Measurements from ENCODE around the gene KRTAP25-1.

DNA sequence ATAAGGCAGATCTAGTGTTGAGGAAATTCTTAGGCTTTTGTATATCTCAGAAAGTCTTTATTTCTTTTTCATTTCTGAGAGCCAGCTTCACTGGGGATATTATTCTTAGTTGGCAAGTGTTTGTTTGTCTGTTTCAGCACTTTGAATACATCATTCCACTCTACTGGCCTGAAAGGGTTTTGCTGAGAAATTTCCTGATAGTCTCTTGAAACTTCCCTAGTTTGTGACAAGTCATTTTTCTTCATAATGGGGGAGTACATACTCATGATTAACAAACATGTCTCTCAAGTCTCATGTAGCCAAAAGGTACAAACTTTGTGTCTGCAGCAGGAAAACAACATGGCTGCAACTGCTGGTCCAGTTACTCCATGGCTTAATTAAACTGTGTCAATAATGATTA lies 37.1 kb upstream of the KRTAP25-1 start:
- TF ChIP-seq POLR2A (IDR thresholded peaks at IDR 0.05) (no peak), CTCF (IDR thresholded peaks at IDR 0.05) (no peak)

Data from right lobe of liver (tissue), 4 donors.